Measurements from ENCODE around the gene GPR26.

GPR26 gene

GRCh38 chr10:123645615-123646014 lies 20.5 kb upstream of the GPR26 start:
- DNase-seq (ENCODE audit: low read depth in 2 of 2), result no peak

GRCh38 chr10:123648595-123648994 lies 17.6 kb upstream of the GPR26 start:
- DNase-seq (ENCODE audit: low read depth in 2 of 2), result no peak

GRCh38 chr10:123649676-123650075 lies 16.5 kb upstream of the GPR26 start:
- DNase-seq (ENCODE audit: low read depth in 2 of 2), result no peak

GRCh38 chr10:123651421-123652047 lies 14.6 kb upstream of the GPR26 start:
- DNase-seq (ENCODE audit: low read depth in 2 of 2), result no peak

- no peak for DNase-seq (ENCODE audit: low read depth in 2 of 2)
These were observed 10.4 kb upstream of the GPR26 start for GRCh38 chr10:123655751-123656150.

- no peak for DNase-seq (ENCODE audit: low read depth in 2 of 2)
These were observed 2.6 kb upstream of the GPR26 start for GRCh38 chr10:123663522-123663921.

GRCh38 chr10:123665491-123666286 lies 466 bp upstream of the GPR26 start:
- no peak for DNase-seq (ENCODE audit: low read depth in 2 of 2)

GRCh38 chr10:123669886-123670285 lies 3.7 kb downstream of the GPR26 start:
- no peak for DNase-seq (ENCODE audit: low read depth in 2 of 2)

GRCh38 chr10:123673198-123673597 lies 7.0 kb downstream of the GPR26 start:
- no peak for DNase-seq (ENCODE audit: low read depth in 2 of 2)

GRCh38 chr10:123674741-123675140 lies 8.6 kb downstream of the GPR26 start:
- no peak for DNase-seq (ENCODE audit: low read depth in 2 of 2)

GRCh38 chr10:123675811-123676210 lies 9.7 kb downstream of the GPR26 start:
- DNase-seq (ENCODE audit: low read depth in 2 of 2), result no peak

- no peak for DNase-seq (ENCODE audit: low read depth in 2 of 2)
These were observed 11.4 kb downstream of the GPR26 start for GRCh38 chr10:123677556-123677955.

- DNase-seq (ENCODE audit: low read depth in 2 of 2), result no peak
These were observed 12.2 kb downstream of the GPR26 start for GRCh38 chr10:123678376-123678775.

GRCh38 chr10:123681285-123681684 lies 15.1 kb downstream of the GPR26 start:
- no peak for DNase-seq (ENCODE audit: low read depth in 2 of 2)

- DNase-seq (ENCODE audit: low read depth in 2 of 2), result no peak
These were observed 16.3 kb downstream of the GPR26 start for GRCh38 chr10:123682477-123682876.

GRCh38 chr10:123683459-123683858 lies 17.3 kb downstream of the GPR26 start:
- no peak for DNase-seq (ENCODE audit: low read depth in 2 of 2)

- no peak for DNase-seq (ENCODE audit: low read depth in 2 of 2)
These were observed 17.7 kb downstream of the GPR26 start for GRCh38 chr10:123683865-123684264.

- no peak for DNase-seq (ENCODE audit: low read depth in 2 of 2)
These were observed 19.1 kb downstream of the GPR26 start for GRCh38 chr10:123685260-123685659.

- no peak for DNase-seq (ENCODE audit: low read depth in 2 of 2)
These were observed 21.6 kb downstream of the GPR26 start for GRCh38 chr10:123687758-123688157.

GRCh38 chr10:123689880-123690279 lies 23.7 kb downstream of the GPR26 start:
- no peak for DNase-seq (ENCODE audit: low read depth in 2 of 2)

GRCh38 chr10:123703195-123703790 lies 37.1 kb downstream of the GPR26 start:
- DNase-seq (ENCODE audit: low read depth in 2 of 2), result no peak

GRCh38 chr10:123704076-123704475 lies 37.9 kb downstream of the GPR26 start:
- DNase-seq (ENCODE audit: low read depth in 2 of 2), result no peak

- no peak for DNase-seq (ENCODE audit: low read depth in 2 of 2)
These were observed 38.7 kb downstream of the GPR26 start for GRCh38 chr10:123704812-123705211.
